Measurements from ENCODE around the gene NPEPPS.
"Not testable (repeated sequence)": the region's sequence is repeated elsewhere in the genome, so short reads cannot be mapped to it uniquely, and the experiment has no call there.

Gene NPEPPS, protein sequence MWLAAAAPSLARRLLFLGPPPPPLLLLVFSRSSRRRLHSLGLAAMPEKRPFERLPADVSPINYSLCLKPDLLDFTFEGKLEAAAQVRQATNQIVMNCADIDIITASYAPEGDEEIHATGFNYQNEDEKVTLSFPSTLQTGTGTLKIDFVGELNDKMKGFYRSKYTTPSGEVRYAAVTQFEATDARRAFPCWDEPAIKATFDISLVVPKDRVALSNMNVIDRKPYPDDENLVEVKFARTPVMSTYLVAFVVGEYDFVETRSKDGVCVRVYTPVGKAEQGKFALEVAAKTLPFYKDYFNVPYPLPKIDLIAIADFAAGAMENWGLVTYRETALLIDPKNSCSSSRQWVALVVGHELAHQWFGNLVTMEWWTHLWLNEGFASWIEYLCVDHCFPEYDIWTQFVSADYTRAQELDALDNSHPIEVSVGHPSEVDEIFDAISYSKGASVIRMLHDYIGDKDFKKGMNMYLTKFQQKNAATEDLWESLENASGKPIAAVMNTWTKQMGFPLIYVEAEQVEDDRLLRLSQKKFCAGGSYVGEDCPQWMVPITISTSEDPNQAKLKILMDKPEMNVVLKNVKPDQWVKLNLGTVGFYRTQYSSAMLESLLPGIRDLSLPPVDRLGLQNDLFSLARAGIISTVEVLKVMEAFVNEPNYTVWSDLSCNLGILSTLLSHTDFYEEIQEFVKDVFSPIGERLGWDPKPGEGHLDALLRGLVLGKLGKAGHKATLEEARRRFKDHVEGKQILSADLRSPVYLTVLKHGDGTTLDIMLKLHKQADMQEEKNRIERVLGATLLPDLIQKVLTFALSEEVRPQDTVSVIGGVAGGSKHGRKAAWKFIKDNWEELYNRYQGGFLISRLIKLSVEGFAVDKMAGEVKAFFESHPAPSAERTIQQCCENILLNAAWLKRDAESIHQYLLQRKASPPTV

DNA sequence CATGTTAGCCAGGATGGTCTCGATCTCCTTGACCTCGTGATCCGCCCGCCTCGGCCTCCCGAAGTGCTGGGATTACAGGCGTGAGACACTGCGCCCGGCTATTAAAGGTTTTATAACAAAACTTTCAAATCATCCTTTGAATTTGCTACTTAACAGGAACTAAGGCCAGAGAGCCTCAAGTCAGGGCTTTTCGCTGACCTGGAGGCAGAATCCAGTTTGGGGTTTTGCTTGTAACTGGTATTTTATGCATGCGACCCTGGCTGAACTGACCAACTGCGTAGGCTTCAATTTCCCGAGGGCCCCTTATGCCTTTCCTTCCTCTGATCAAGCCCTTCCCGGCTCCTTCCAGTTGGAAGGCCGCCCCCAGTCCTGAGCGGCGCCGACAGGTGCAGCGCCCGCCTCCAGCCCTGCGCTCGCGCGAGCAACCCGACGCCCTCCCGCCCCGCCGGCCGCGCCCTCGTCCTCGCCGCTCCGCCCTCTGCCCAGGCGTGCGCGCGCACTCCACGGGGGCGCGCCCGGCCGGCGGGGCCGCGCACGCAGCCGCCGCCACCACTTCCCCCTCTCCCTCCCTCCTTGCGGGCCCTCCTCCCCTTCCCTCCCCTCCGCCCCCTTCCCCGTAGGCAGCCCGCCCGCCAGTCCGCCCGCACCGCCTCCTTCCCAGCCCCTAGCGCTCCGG is at the start of gene NPEPPS:
Gene NPEPPS, plus strand, starts transcription at position 552 of the 676 bp plus-strand sequence. CDS start 193 bp downstream, outside the sequence.
- DNase-seq (ENCODE audit: low read depth): peak; percentile 78

DNA sequence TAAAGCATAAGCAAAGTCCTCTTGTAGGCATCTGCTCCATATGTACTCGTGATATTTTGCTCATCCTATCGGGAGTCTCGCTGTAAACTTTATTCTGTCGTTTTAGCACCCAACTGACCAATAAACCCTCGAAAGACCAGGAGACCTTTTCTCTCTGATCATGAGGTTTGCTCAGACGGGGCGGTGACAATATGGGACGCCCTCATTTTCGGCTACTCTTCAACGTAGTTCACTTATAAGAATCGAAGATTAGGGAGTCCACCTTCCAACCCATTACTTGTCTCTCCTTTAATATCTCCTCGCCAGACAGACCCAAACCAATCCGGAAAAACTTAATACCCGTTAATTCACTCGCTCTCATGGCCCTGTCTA is 39.1 kb upstream of the NPEPPS start:
- DNase-seq (ENCODE audit: low read depth): not testable (repeated sequence)

DNA sequence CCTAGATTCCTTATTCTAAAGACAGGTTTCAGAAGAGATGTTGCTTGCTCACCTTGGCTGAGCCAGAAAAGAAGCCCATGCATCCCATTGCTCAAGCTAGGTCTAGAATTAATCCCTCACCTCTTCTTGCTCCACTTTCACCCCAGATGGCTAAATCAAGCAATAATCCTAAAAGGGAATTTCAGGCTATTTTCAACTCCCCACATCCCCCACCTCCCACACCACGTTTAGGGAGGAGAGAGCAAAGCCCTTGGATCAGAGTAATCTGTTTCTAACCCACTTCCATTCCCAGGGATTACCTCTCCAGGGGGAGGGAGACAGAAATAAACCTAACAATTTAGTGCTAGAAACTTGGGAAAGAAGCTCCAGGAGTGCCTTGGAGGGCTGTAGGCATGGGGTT is 31.8 kb upstream of the NPEPPS start:
- not testable (repeated sequence) for DNase-seq (ENCODE audit: low read depth)

GRCh38 chr17:47499494-47499893 is 31.4 kb upstream of the NPEPPS start:
- not testable (repeated sequence) for DNase-seq (ENCODE audit: low read depth)

- DNase-seq (ENCODE audit: low read depth): not testable (repeated sequence)
Measured at GRCh38 chr17:47500620-47501019, 30.3 kb upstream of the NPEPPS start.

DNA sequence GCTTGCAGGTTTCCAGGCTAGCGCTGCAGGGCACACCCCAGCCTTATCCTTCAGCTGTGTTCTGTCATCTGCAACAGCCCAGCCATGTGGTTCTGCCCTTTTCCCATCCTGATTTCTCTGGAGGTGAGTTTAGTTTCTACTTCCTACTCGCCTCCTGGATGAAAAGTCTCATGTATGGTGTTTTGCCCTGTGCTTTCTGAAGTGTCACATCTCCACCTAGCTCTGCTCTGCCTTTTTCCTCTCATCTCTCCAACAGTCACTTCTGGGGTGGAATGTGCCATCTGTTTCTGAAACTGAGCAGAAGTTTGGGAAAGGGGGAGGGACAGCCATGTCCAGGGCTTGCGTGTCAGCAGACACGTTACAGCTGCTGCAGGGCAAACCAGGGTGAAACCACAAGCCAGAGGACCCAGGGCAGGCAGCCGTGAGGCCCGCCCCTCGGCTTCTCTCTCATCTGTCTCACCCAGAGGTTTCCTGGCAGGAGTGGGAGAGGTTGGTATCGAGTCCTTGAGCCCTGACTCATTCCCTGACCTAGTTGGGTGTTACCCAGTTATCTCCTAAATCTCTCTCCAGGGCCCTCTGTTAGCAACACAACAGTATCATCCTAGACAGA is 28.7 kb upstream of the NPEPPS start:
- DNase-seq (ENCODE audit: low read depth): not testable (repeated sequence)

- not testable (repeated sequence) for DNase-seq (ENCODE audit: low read depth)
Measured at GRCh38 chr17:47502776-47503455, 28.0 kb upstream of the NPEPPS start.

GRCh38 chr17:47511701-47512146 is 19.2 kb upstream of the NPEPPS start:
- not testable (repeated sequence) for DNase-seq (ENCODE audit: low read depth)

GRCh38 chr17:47513301-47513700 is 17.6 kb upstream of the NPEPPS start:
- not testable (repeated sequence) for DNase-seq (ENCODE audit: low read depth)

- DNase-seq (ENCODE audit: low read depth): not testable (repeated sequence)
Measured at GRCh38 chr17:47518880-47519279, 12.0 kb upstream of the NPEPPS start.

DNA sequence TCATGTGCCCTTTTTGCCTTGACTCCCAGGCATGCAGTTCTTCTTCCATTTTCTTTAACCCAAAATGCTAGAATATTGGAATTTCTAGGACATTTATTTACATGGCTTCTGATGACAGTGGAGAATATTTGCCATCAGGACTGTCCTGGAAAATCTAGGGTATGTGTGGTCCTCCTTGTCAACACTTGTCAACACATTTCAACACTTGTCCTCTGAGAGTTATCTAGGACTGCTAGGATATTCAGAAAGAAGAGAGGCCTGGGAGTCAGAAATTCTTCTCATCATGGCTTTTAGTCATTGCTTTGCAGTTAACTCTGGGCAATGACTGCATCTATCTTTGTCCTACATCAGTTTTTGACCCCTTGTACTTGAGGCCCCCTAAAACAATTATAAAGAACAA is 11.5 kb upstream of the NPEPPS start:
- not testable (repeated sequence) for DNase-seq (ENCODE audit: low read depth)

DNA sequence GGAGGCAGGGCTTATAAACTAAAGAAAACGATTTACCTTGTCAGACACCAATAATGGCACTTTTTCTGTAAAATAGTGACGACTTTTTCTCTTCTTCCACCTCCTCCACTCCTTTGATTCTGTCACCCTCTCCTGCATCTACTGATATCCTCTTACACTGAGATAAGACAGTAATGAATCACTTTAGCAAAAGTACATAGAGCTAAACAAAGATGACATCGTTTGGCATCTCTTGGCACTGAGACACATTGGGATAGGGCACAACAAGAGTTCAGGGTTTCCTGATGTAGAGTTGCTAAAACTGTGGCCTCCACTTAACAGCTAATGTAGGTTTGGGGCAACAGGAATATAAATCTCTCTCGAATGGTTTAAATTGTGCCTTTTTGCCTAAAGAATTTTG is 10.6 kb upstream of the NPEPPS start:
- DNase-seq (ENCODE audit: low read depth): not testable (repeated sequence)

- not testable (repeated sequence) for DNase-seq (ENCODE audit: low read depth)
Measured at GRCh38 chr17:47521434-47521833, 9.5 kb upstream of the NPEPPS start.

DNA sequence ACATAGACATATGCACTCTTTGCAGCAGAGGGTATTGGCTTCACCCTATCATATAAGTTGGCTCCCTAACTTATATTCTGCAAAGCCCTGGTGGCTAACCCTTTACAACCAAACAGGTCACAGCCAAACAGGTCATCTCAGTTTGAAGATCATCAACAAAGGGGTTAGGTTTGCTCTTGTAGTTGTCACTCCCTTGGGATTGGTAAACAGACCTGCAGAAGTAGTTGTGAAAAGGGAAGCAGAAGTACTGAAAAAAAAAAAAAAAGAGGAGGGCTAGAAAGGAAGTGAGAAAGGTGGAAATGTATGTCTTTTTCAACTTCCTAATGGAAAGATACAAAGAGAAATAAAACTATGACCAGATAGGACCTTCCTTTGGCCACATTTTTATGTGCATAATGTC is 8.6 kb upstream of the NPEPPS start:
- DNase-seq (ENCODE audit: low read depth): not testable (repeated sequence)

GRCh38 chr17:47531233-47531820 is 419 bp downstream of the NPEPPS start:
- DNase-seq (ENCODE audit: low read depth): peak; percentile 1

- DNase-seq (ENCODE audit: low read depth): not testable (repeated sequence)
Measured at GRCh38 chr17:47539085-47539484, 8.2 kb downstream of the NPEPPS start.

GRCh38 chr17:47541676-47542075 is 10.8 kb downstream of the NPEPPS start:
- not testable (repeated sequence) for DNase-seq (ENCODE audit: low read depth)

GRCh38 chr17:47544327-47544726 is 13.4 kb downstream of the NPEPPS start:
- DNase-seq (ENCODE audit: low read depth): not testable (repeated sequence)

DNA sequence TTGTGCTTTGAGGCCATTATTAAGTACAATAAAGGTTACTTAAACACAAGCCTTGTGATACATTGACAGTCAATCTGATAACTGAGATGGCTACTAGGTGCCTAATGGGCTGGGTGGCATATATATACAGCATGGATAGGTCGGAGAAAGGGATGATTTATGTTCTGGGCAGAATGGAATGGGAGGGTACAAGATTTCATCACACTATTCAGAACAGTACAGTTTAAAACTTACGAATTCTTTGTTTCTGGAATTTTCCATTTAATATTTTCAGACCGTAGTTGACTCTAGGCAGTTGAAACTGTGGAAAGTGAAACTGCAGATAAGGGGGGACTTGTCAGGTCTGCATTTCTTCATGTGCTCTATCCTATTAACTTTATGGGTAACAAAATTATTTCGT is 23.8 kb downstream of the NPEPPS start:
- not testable (repeated sequence) for DNase-seq (ENCODE audit: low read depth)

GRCh38 chr17:47556108-47556507 is 25.2 kb downstream of the NPEPPS start:
- not testable (repeated sequence) for DNase-seq (ENCODE audit: low read depth)

All from stimulated activated CD8-positive, alpha-beta memory T cell treated with anti-CD3 and anti-CD28 coated beads, Interleukin-15, amount 100 ng/mL, for 24 hours (primary cell).